GM10248 (cell line): ENCODE results near the gene CYTH3.
"Not testable (repeated sequence)": the region's sequence is repeated elsewhere in the genome, so short reads cannot be mapped to it uniquely, and the experiment has no call there.

ENCODE experiments used
- CTCF ChIA-PET: fragments of 300-600 bp; sonication (Branson Sonifier 250); formaldehyde crosslinking; extraction: SDS; loops from one replicate; lab custom pipeline; 2021; ENCODE audit warnings: antibody characterized with exemption; lab: Yijun Ruan, JAX
- POLR2A ChIA-PET: fragments of 350-650 bp; sonication (Branson Sonifier 250); formaldehyde crosslinking; extraction: SDS; loops from one replicate; lab custom pipeline; 2020; ENCODE audit warnings: antibody characterized with exemption; lab: Yijun Ruan, JAX
- DNase-seq: peaks from one replicate; pipeline ENCODE4 v3.0.0; 2012; ENCODE audit errors: extremely low spot score
- CTCF ChIP-seq: IDR thresholded peaks from 2 replicates; pipeline ENCODE4 v1.5.1; 2012; ENCODE audit warnings: mild to moderate bottlenecking, low read depth; ENCODE audit errors: extremely low read depth, missing control alignments, control extremely low read depth

Gene CYTH3

DNA sequence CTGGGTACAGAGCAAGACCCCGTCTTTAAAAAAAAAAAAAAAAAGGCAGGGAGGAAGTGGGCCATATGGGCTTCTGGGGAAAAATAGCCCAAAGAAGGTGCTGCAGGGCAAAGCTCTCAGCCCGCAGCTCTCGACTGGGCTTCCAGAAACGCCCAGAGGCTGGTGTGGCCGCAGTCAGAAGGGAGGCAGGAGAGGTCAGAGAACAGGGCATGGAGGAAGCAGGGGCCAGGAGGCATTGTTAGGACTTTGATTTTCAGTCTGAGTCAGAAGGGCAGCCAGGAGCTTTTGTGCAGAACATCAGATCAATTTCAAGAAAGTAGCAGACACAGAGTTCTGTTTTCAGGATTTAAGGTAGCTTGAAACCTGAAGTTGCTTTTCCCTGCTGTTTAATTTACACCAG lies 35.3 kb upstream of the CYTH3 start:
- ChIA-PET CTCF (interaction anchor here (1.8 kb wide), 1 partner anchor 15 kb away, joined by 8 read pairs; no protein-coding TSS in a partner anchor), POLR2A (interaction anchor here (0.7 kb wide), 1 partner anchor 121 kb away, joined by 4 read pairs; no protein-coding TSS in a partner anchor)
- DNase-seq = peak; percentile 38
- no peak for TF ChIP-seq CTCF

DNA sequence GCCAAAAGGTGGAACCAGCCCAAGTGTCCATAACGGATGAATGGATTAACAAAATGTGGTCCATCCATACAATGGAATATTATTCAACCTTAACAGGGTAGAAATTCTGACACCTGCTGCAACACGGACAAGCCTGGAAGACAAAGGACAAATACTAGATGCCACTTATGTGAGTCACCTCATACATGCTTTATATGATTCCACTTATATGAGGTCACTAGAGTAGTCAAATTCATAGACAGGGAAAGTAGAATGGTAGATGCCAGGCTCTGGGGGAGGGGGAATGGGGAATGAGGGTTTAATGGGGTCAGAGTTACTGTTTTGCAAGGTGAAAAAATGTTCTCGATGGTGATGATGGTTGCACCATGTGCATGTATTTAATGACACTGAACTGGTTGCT lies 34.0 kb upstream of the CYTH3 start:
- CTCF ChIA-PET = interaction anchor here (2.1 kb wide), 1 partner anchor 17 kb away, joined by 12 read pairs; no protein-coding TSS in a partner anchor

GRCh38 chr7:6305330-6305729 lies 32.9 kb upstream of the CYTH3 start:
- DNase-seq = no peak
- no peak for TF ChIP-seq CTCF

More for the DNA sequence above, 34.0 kb upstream of the CYTH3 start:
- DNase-seq = no peak
- POLR2A ChIA-PET = no interaction called here
- TF ChIP-seq CTCF = no peak

DNA sequence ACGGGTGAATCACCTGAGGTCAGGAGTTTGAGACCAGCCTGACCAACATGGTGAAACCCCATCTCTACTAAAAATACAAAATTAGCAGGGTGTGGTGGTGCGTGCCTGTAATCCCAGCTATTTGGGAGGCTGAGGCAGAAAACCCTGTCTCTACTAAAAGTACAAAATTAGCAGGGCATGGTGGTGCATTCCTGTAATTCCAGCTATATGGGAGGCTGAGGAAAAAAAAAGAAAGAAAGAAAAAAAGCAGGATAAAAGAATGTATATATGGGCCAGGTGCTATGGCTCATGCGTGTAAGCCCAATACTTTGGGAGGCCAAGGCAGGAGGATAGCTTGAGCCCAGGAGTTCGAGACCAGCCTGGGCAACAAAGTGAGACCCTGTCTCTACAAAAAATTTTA lies 29.0 kb upstream of the CYTH3 start:
- CTCF ChIA-PET, POLR2A ChIA-PET, DNase-seq: not testable (repeated sequence)

More at GRCh38 chr7:6305330-6305729, 32.9 kb upstream of the CYTH3 start:
- CTCF ChIA-PET = interaction anchor here (2.1 kb wide), 1 partner anchor 18 kb away, joined by 12 read pairs; no protein-coding TSS in a partner anchor
- POLR2A ChIA-PET = no interaction called here

DNA sequence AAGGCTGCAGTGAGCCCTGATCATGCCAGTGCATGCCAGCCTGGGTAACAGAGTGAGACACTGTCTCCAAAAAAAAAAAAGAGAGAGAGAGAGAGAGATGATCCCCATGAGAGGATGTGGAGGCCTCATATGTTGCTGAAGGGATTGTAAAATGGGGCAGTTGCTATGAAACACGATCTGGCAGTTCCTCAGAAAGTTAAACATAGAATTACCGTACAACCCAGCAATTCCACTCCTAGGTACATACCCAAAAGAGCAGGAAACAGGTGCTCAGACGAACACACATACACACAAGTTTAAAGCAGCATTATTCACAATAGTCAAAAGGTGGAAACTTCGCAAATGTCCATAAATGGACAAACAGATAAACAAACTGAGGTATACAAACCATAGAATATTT lies 27.4 kb upstream of the CYTH3 start:
- no peak for DNase-seq
- ChIA-PET POLR2A (no interaction called here), CTCF (interaction anchor here (2.4 kb wide), 1 partner anchor 23 kb away, joined by 5 read pairs; no protein-coding TSS in a partner anchor)
- no peak for TF ChIP-seq CTCF

DNA sequence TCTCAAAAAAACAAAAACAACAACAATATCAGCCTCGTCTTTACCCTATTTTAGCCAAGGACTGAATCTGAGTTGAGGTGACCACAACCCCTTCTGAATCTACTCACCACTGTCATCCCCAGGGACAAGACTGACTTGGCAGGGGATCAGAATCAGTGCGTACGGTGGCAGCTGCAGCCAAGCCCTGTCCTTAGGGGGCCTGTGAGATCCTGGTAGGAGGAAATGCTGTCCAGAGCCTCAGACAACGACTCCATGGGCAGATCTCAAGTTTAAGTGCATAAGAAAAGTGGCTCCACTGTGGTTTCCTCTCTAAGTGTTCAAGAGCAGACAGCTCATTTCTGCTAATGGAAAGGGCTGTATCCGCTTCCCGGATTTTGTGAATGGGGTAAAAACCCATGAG lies 22.4 kb upstream of the CYTH3 start:
- POLR2A ChIA-PET = no interaction called here
- CTCF ChIA-PET = interaction anchor here (0.9 kb wide), 1 partner anchor 13 kb away, joined by 3 read pairs; no protein-coding TSS in a partner anchor

DNA sequence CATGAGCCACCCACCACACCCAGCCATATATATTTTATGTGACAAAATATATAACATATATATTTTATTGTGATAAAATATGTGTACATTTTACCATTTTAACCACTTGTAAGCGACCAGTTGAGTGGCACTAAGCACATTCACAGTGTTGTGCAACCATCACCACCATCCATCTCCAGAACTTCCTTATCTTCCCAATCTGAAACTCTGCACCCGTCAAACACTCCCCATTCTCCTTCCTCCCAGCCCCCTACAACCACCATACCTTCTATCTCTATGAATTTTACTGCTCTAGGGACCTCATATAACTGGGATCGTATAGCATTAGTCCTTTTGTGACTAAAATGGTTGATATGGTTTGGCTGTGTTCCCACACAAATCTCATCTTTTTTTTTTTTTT lies 20.8 kb upstream of the CYTH3 start:
- CTCF ChIA-PET = no interaction called here
- no peak for TF ChIP-seq CTCF
- POLR2A ChIA-PET = no interaction called here
- DNase-seq = no peak

More for the DNA sequence above, 22.4 kb upstream of the CYTH3 start:
- TF ChIP-seq CTCF = no peak
- DNase-seq = no peak

- CTCF ChIA-PET, POLR2A ChIA-PET, DNase-seq: not testable (repeated sequence)
These were observed 19.5 kb upstream of the CYTH3 start for GRCh38 chr7:6291941-6292340.
